Measurements from ENCODE around the gene A3GALT2. TPM values are rescaled to one million over a fixed set of nuclear protein-coding genes. Genes with fewer than 3 reads are reported as not detected.
"Not testable (repeated sequence)": the region's sequence is repeated elsewhere in the genome, so short reads cannot be mapped to it uniquely, and the experiment has no call there.

Gene A3GALT2
- total RNA-seq, 1 donor from 2014 or later: not detected

- intact Hi-C loops (cut with micrococcal nuclease): no loop called here
Observed at GRCh38 chr1:33317946-33318345, 3.0 kb downstream of the A3GALT2 start.

- intact Hi-C loops (cut with micrococcal nuclease): no loop called here
Observed at GRCh38 chr1:33317354-33317753, 3.5 kb downstream of the A3GALT2 start.

DNA sequence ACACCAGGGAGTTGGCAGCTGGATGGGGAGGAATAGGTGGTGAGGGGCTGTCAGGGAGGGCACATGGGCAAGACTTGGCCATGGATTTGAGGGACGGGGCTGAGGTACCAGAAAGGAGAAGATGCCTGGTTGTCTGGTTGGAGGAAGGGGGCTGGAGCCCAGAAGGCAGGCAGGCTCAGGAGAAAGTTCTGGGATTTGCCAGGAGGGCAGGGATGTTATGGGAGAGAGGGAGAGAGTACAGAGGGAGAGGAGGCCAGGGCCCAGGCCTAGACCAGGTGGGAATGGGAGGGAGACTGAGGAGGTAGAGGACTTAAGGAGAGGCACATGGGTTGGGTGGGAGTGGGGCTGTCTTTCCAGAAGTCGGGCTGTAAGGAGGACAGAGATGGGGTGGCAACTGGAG lies 4.3 kb downstream of the A3GALT2 start:
- intact Hi-C loops (cut with micrococcal nuclease): no loop called here

GRCh38 chr1:33314416-33314815 lies 6.5 kb downstream of the A3GALT2 start:
- intact Hi-C loops (cut with micrococcal nuclease): no loop called here

- intact Hi-C loops (cut with micrococcal nuclease): no loop called here
Observed at GRCh38 chr1:33312413-33312749, 8.5 kb downstream of the A3GALT2 start.

DNA sequence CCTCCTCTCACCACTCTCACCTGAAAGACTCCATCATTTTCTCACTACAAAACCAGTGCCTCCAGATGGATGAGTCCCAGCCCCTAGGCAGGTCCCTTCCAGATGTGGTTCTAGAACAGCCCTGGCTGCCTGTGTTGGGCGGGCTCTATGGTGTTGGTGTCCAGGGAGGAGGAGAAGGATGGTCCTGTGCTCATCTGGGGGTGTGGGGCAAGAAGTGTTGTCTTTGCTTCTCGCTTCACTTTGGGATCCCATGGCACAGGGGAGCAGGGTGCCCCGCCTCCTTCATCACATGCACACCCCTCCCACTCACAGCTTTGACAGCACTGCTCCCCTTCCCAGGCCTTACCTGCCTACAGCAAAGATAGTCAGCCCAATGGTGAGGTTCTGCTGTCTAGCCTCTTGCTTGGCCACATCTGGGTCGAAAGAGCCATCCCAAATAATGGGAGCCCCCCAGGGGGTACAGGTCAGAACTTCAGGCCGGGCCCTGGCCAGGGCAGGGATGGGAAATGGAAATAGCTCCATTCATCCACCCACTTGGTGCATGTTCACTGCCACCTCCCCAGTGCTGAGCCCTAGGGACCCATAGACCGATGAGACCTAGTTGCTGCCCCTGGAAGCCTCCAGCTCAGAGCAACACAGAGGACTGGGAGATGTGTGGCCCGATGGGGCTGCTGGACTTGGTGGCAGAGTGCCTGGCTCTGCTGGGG lies 9.0 kb downstream of the A3GALT2 start:
- intact Hi-C loops (cut with micrococcal nuclease): no loop called here

DNA sequence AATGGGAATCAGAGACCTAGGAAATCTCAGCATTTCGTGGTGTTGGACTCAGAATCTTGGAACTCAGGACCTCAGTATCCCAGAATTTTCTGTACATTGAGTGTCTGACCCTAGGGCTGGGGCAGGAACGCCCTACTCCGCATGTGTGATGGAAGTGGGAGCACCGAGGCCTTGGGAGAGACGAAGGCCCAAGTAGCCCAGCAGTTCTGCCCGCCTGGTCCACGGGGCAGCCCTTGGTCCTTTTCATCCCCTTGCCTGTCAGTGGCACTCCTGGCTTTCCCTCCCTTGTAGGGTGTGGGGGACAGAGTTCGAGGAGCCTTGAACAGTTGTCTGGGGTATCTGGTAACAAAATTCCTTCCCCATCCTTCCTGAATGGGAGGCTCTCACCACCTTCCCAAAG lies 10.2 kb downstream of the A3GALT2 start:
- intact Hi-C loops (cut with micrococcal nuclease): no loop called here

DNA sequence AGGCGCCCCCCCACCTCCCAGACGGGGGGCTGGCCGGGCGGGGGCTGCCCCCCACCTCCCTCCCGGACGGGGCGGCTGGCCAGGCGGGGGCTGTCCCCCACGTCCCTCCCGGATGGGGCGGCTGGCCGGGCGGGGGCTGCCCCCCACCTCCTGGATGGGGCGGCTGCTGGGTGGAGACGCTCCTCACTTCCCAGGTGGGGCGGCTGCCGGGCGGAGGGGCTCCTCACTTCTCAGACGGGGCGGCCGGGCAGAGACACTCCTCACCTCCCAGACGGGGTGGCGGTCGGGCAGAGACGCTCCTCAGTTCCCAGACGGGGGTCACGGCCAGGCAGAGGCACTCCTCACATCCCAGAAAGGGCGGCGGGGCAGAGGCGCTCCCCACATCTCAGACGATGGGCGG lies 11.5 kb downstream of the A3GALT2 start:
- intact Hi-C loops (cut with micrococcal nuclease): not testable (repeated sequence)

DNA sequence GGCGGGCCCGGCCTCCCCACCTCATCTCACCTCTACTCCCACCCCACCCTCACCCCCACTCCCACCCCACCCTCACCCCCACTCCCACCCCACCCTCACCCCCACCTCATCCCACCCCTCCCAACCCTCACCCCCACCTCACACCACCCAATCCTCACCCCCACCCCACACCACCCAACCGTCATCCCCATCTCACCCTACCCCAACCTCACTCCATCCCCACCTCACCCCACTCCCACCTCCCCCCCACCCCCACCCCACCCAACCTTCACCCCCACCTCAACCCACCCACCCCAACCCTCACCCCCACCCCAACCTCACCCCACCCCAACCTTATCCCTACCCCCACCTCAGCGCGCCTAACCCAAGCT lies 13.4 kb downstream of the A3GALT2 start:
- intact Hi-C loops (cut with micrococcal nuclease): no loop called here

- intact Hi-C loops (cut with micrococcal nuclease): no loop called here
Observed at GRCh38 chr1:33306653-33307493, 14.0 kb downstream of the A3GALT2 start.

DNA sequence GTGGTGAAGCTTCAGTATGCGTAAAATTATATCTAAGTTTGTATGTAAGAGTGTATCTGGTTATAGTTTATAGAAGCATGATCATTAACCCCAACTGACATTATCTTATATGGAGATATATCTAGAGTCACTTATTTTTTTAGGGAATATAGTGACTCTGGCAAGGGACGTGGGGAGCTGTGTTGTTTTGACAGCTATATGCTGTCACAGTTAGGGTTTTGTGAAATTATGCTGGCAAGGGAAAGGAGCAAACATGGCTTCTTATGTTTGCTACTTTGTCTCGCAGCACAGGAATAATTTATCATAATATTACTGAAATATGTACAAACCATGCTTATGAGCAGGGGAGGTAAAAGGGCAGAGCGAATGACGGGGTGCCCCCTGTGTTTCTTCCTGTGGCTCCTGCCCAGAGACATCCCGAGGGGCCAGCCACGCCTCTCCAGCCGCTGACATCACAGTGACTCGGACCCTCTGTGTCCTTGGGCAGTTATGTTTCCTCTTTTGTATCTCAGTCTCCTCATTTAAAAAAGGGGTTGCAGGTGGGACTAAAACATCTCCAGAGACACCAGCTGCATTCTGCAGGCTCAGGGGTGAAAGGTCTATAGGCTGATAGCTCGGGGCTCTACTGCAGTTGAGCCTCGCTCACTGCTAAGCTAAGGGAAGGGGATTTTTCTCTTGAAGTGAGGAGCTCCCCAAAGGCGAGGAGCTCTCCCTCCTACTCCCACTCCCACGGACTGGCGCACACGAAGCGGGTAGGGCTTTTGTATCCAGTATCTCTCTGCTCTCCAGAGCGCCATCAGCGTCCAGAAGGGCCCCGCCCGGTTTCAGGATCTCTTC lies 14.9 kb downstream of the A3GALT2 start:
- intact Hi-C loops (cut with micrococcal nuclease): no loop called here

DNA sequence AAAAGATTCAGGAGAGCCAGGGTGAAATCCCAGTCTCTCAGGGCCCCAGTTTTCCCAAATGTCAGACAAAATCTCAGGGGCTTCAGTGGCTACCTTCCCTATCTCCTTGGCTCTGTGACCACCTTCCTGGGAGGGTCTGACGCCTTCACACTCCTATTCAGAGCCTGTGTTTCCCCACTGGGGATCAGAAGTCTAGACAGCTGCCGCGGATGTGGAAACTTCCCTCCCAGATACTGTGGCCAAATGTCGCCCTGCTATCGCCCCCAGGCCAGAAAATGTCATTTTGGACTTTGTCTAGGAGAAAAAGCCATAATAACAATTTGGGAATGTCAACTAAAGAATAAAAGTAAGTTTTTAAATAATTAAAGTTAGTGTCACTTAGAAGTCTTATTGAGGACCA lies 15.9 kb downstream of the A3GALT2 start:
- intact Hi-C loops (cut with micrococcal nuclease): no loop called here

DNA sequence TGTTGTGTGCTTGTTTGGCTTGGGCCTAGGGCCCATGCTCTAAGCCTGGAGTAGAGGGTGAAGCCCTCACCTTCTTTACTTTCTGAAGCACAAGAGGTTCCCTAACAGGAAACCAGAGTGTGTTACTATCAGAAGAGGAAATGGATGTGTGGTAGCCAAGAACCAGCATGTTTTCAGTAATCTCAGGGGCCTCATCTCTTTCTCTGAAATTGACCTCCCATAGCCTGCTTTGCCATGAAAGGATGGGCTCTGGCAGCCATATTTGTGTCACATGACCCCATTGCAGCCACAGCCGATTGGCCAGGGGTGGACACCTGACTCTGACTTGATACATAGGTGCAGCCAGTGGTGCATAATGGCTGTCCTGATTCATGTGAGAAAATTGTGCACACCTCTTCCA lies 18.6 kb downstream of the A3GALT2 start:
- intact Hi-C loops (cut with micrococcal nuclease): no loop called here

DNA sequence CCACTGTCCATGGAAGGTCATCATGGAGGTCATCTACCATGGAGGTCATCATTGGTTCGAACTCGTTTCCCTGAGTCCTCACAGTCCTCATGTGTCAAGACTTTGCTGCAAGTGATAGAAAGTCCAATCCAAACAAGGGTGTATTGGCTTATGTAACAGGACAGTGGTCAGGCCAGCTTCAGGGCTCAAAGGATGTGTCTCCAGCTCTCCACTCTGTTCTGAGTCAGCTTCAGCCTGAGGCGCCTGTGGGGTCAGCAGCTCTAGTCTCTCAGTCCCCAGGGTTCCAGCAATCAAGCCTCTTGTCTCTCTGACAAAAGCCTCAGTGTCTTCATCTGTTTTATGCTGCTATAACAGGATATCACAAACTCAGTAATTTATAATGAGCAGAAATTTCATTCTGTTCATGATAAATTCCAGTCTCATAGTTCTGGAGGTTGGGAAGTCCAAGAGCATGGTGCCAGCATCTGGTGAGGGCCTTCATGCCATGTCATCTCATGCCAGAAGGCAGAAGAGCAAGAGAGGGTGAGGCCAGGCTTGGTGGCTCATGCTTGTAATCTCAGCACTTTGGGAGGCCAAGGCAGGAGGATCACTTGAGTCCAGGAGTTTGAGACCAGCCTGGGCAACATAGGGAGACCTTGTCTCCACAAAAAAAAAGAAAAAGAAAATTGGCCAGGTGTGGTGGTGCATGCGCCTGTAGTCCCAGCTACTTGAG lies 19.5 kb downstream of the A3GALT2 start:
- intact Hi-C loops (cut with micrococcal nuclease): no loop called here

- intact Hi-C loops (cut with micrococcal nuclease): no loop called here
Observed at GRCh38 chr1:33300673-33301072, 20.2 kb downstream of the A3GALT2 start.

DNA sequence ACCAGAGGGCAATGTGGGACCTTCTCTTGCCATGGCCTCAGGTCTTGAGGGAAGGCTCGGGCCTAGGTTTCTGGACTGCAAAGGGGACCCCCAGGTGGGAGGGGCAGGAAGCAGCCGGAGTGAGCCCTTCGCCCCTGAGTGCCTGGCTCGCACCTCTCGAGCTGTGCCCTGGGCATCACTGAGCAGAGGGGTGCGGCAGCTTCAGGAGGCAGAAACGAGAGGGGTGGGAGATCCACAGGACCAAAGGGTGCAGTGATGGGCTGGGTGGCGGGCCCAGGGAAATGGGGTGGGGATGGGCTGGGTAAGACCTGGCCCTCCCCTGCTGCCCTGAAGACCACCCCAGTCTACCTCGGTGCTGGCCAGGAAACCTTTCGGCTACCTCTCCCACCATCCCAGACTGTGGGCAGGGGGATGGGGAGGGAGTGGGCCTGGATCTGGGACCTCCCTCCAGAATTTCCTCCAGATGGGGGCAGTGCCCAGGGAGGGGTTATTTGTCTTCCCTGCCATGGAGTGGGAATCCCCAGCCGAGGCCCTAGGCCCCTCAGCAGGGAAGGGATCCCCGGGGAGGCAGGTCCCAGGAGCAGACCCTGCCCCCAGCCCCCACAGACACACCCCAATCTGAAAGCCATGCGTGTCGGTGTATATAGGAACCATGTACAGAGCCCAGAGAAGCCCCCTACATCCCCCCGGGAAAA lies 21.3 kb downstream of the A3GALT2 start:
- intact Hi-C loops (cut with micrococcal nuclease): loop anchor here (5.0 kb wide), 1 partner anchor 172 kb away; no protein-coding TSS in a partner anchor

GRCh38 chr1:33298623-33299277 lies 22.1 kb downstream of the A3GALT2 start:
- intact Hi-C loops (cut with micrococcal nuclease): loop anchor here (5.0 kb wide), 1 partner anchor 171 kb away; no protein-coding TSS in a partner anchor

- intact Hi-C loops (cut with micrococcal nuclease): loop anchor here (5.0 kb wide), 1 partner anchor 171 kb away; no protein-coding TSS in a partner anchor
Observed at GRCh38 chr1:33297911-33298622, 22.8 kb downstream of the A3GALT2 start.

GRCh38 chr1:33296824-33297223 lies 24.1 kb downstream of the A3GALT2 start:
- intact Hi-C loops (cut with micrococcal nuclease): loop anchor here (5.0 kb wide), 1 partner anchor 170 kb away; no protein-coding TSS in a partner anchor

Measured in T-helper 1 cell treated with Interleukin-12 subunit alpha and Interleukin-12 subunit beta and Interleukin-4 antibody, amounts not matched to agents 30 ng/mL and 1 ng/mL, for 36 hours (primary cell).